H1 (cell line): ENCODE measurements around the gene SAA1.

Experiments
- EZH2 ChIP-seq: fragments of 200-600 bp; sonication (generic); IDR thresholded peaks from 2 replicates; pipeline ENCODE4 v1.7.1; 2012; ENCODE audit warnings: low read depth, mild to moderate bottlenecking, moderate library complexity, low read length, inconsistent platforms; ENCODE audit not compliant: severe bottlenecking
- JUN ChIP-seq: IDR thresholded peaks from 2 replicates; pipeline ENCODE4 v1.6.1; 2011; ENCODE audit warnings: low read depth, mild to moderate bottlenecking, improper control_type of control experiment, low read length
- JUND ChIP-seq: IDR thresholded peaks from 2 replicates; pipeline ENCODE4 v1.6.1; 2011; ENCODE audit warnings: mild to moderate bottlenecking, improper control_type of control experiment, low read length
- POLR2A ChIP-seq, 2 experiments: IDR thresholded peaks; 1 replicate in 1 of 2; 2 replicates in 1 of 2; pipeline ENCODE4 v1.6.1; 2011; ENCODE audit warnings: low read depth in 2 of 2, low read length in 2 of 2, mild to moderate bottlenecking in 2 of 2; ENCODE audit errors: control extremely low read depth in 1 of 2
- POLR2AphosphoS5 ChIP-seq: IDR thresholded peaks from 2 replicates; pipeline ENCODE4 v1.6.1; 2011; ENCODE audit warnings: low read depth, low read length
- RAD21 ChIP-seq, 2 experiments: IDR thresholded peaks in 1 of 2; conservative IDR thresholded peaks in 1 of 2; 2 replicates each; pipeline ENCODE4 v1.6.1; 2011; ENCODE audit warnings: low read depth in 2 of 2, low read length in 2 of 2, improper control_type of control experiment in 1 of 2, inconsistent platforms in 1 of 2, mild to moderate bottlenecking in 1 of 2, moderate library complexity in 1 of 2
- RBBP5 ChIP-seq: IDR thresholded peaks from 2 replicates; pipeline ENCODE4 v1.7.1; 2012; ENCODE audit warnings: low read depth, mild to moderate bottlenecking, inconsistent platforms, low read length, moderate library complexity, borderline replicate concordance
- SP1 ChIP-seq: IDR thresholded peaks from 2 replicates; pipeline ENCODE4 v1.6.1; 2011; ENCODE audit warnings: low read depth, low read length
- SP4 ChIP-seq: IDR thresholded peaks from 2 replicates; pipeline ENCODE4 v1.6.1; 2012; ENCODE audit warnings: low read length, inconsistent platforms
- TCF12 ChIP-seq: IDR thresholded peaks from 2 replicates; pipeline ENCODE4 v1.6.1; 2011; ENCODE audit warnings: low read depth, mild to moderate bottlenecking, low read length
- TF ChIP-seq, protein P1 (sequence below), 3 experiments: IDR thresholded peaks; 1 replicate in 2 of 3; 2 replicates in 1 of 3; pipeline versions ENCODE4 v1.5.1 to v1.6.1; 2011; ENCODE audit warnings: low read length in 3 of 3, mild to moderate bottlenecking in 3 of 3, inconsistent platforms in 2 of 3, low read depth in 1 of 3, moderate library complexity in 1 of 3; ENCODE audit not compliant: insufficient read depth in 1 of 3; ENCODE audit errors: control extremely low read depth in 1 of 3
- TF ChIP-seq, protein P2 (sequence below): IDR thresholded peaks from 2 replicates; pipeline ENCODE4 v1.6.1; 2011; ENCODE audit warnings: low read length, improper control_type of control experiment
- TF ChIP-seq, protein P3 (sequence below): IDR thresholded peaks from 2 replicates; pipeline ENCODE4 v1.6.1; 2012; ENCODE audit warnings: inconsistent platforms

- TF ChIP-seq TCF12 (no peak), POLR2AphosphoS5 (no peak), RBBP5 (no peak), SP4 (no peak), RAD21 (IDR thresholded peaks at IDR 0.05 in 1 of 2, conservative IDR thresholded peaks at IDR 0.05 in 1 of 2; ENCODE audit: low read depth in 2 of 2, low read length in 2 of 2) (no peak), EZH2 (no peak), SP1 (no peak), POLR2A (IDR thresholded peaks at IDR 0.05; ENCODE audit: control extremely low read depth in 1 of 2, low read depth in 2 of 2, low read length in 2 of 2) (no peak), JUN (no peak), JUND (no peak)
- TF ChIP-seq, protein P1, sequence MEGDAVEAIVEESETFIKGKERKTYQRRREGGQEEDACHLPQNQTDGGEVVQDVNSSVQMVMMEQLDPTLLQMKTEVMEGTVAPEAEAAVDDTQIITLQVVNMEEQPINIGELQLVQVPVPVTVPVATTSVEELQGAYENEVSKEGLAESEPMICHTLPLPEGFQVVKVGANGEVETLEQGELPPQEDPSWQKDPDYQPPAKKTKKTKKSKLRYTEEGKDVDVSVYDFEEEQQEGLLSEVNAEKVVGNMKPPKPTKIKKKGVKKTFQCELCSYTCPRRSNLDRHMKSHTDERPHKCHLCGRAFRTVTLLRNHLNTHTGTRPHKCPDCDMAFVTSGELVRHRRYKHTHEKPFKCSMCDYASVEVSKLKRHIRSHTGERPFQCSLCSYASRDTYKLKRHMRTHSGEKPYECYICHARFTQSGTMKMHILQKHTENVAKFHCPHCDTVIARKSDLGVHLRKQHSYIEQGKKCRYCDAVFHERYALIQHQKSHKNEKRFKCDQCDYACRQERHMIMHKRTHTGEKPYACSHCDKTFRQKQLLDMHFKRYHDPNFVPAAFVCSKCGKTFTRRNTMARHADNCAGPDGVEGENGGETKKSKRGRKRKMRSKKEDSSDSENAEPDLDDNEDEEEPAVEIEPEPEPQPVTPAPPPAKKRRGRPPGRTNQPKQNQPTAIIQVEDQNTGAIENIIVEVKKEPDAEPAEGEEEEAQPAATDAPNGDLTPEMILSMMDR (IDR thresholded peaks at IDR 0.05; ENCODE audit: control extremely low read depth in 1 of 3, insufficient read depth in 1 of 3, low read depth in 1 of 3, low read length in 3 of 3) = no peak
- TF ChIP-seq, protein P2, sequence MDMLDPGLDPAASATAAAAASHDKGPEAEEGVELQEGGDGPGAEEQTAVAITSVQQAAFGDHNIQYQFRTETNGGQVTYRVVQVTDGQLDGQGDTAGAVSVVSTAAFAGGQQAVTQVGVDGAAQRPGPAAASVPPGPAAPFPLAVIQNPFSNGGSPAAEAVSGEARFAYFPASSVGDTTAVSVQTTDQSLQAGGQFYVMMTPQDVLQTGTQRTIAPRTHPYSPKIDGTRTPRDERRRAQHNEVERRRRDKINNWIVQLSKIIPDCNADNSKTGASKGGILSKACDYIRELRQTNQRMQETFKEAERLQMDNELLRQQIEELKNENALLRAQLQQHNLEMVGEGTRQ = no peak
- TF ChIP-seq, protein P3, sequence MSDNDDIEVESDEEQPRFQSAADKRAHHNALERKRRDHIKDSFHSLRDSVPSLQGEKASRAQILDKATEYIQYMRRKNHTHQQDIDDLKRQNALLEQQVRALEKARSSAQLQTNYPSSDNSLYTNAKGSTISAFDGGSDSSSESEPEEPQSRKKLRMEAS = no peak
Observed at GRCh38 chr11:18265949-18266348, at the start of gene SAA1.
